NCI-H1048 (cell line): ENCODE data around the gene MYO9B.

ENCODE experiments used
- DNase-seq: peaks from one replicate; lab custom pipeline; 2025; lab: John Stamatoyannopoulos, UW

The MYO9B gene

GRCh38 chr19:17075035-17075863 is at the start of gene MYO9B, which contains the start of gene HAUS8:
TSS of gene MYO9B (plus strand) at chr19:17075777. CDS start at chr19:17101718, 25,941 bp downstream.
TSS of gene HAUS8 (minus strand) at chr19:17075452. CDS start at chr19:17075422, 30 bp downstream.
- DNase-seq: peak; percentile 96

- no peak for DNase-seq
Measured at GRCh38 chr19:17025991-17026658, 49.5 kb upstream of the MYO9B start.

GRCh38 chr19:17026706-17027534 is 48.7 kb upstream of the MYO9B start, which contains the start of gene CPAMD8:
TSS of gene CPAMD8 (minus strand) at chr19:17026810. CDS start at chr19:17026642, 168 bp downstream.
- no peak for DNase-seq

GRCh38 chr19:17027535-17027975 is 48.0 kb upstream of the MYO9B start:
- DNase-seq: no peak

- DNase-seq: no peak
Measured at GRCh38 chr19:17031741-17032140, 43.8 kb upstream of the MYO9B start.

GRCh38 chr19:17035842-17036424 is 39.6 kb upstream of the MYO9B start:
- DNase-seq: no peak

GRCh38 chr19:17036640-17037039 is 38.9 kb upstream of the MYO9B start:
- no peak for DNase-seq

- DNase-seq: no peak
Measured at GRCh38 chr19:17037184-17037583, 38.4 kb upstream of the MYO9B start.

GRCh38 chr19:17037966-17038500 is 37.5 kb upstream of the MYO9B start:
- DNase-seq: no peak

- DNase-seq: no peak
Measured at GRCh38 chr19:17041976-17042375, 33.6 kb upstream of the MYO9B start.

GRCh38 chr19:17043744-17044143 is 31.8 kb upstream of the MYO9B start:
- no peak for DNase-seq

- no peak for DNase-seq
Measured at GRCh38 chr19:17045907-17046502, 29.6 kb upstream of the MYO9B start.

- no peak for DNase-seq
Measured at GRCh38 chr19:17048885-17049453, 26.6 kb upstream of the MYO9B start.

- no peak for DNase-seq
Measured at GRCh38 chr19:17049711-17050280, 25.8 kb upstream of the MYO9B start.

- DNase-seq: no peak
Measured at GRCh38 chr19:17052439-17052838, 23.1 kb upstream of the MYO9B start.

GRCh38 chr19:17054746-17055145 is 20.8 kb upstream of the MYO9B start:
- DNase-seq: no peak

GRCh38 chr19:17055636-17056035 is 19.9 kb upstream of the MYO9B start:
- DNase-seq: no peak

GRCh38 chr19:17058236-17058635 is 17.3 kb upstream of the MYO9B start:
- no peak for DNase-seq

GRCh38 chr19:17060802-17061201 is 14.8 kb upstream of the MYO9B start:
- no peak for DNase-seq

GRCh38 chr19:17061205-17061604 is 14.4 kb upstream of the MYO9B start:
- no peak for DNase-seq
